Measurements from ENCODE around the gene PAQR3. TPM values are rescaled to one million over a fixed set of nuclear protein-coding genes. Genes with fewer than 3 reads are reported as not detected.

The PAQR3 gene, protein sequence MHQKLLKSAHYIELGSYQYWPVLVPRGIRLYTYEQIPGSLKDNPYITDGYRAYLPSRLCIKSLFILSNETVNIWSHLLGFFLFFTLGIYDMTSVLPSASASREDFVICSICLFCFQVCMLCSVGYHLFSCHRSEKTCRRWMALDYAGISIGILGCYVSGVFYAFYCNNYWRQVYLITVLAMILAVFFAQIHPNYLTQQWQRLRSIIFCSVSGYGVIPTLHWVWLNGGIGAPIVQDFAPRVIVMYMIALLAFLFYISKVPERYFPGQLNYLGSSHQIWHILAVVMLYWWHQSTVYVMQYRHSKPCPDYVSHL
- 11.7 and 46.0 TPM in 2 replicates for total RNA-seq (2014; rRNA removed; shearing (Covaris generic); ENCODE audit: low replicate concordance)

DNA sequence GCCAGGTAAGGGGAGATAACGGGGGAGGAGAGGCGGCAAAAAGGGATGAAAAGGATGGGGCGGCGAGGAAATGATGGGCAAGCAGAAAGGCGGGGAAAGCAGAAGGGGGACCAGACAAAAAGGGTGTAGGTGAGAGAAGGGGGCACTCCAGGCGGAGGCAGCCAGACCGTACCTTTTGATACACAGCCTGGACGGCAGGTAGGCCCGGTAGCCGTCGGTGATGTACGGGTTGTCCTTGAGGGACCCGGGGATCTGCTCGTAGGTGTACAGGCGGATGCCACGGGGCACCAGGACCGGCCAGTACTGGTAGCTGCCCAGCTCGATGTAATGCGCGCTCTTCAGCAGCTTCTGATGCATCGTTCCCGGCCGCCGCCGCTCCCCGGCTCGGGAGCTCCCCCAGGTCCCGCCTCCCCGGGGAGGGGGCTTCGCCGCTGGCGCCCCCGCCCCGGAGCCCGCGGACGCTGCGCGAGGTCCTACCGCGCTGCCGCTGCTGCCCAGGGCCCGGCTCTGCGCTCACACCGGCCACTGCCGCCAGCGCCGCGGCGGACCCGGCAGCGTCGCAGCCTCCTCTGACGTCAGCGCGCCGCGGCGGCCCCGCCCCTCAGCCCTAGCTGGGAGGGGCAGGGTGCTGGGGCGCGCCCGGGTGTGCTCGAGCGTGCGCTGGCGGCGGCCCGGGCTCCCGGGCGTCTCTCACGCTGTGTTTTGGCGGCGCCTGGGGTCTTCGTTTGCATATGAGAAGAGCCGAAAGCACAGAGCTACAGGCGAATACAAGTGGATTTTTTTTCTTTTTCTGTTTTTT lies at the start of gene PAQR3:
Gene PAQR3 (minus strand): TSS at position 571 of the 799 bp plus-strand sequence. CDS start 214 bp downstream, at position 357.
- Histone ChIP-seq H3K4me2 (ENCODE audit: low read depth, low read length, poor library complexity, severe bottlenecking) (peak within 1 kb of the TSS; percentile 80), H2AFZ (ENCODE audit: low read length) (peak within 1 kb of the TSS; percentile 92), H3K27me3 (ENCODE audit: low read length) (no peaks in the 10 kb centered on the region), H3K27ac (ENCODE audit: low read length) (no peak within 1 kb of the TSS), H3K4me1 (ENCODE audit: low read length) (peaks cover 19% of the 10 kb centered on the region), H3K9me3 (ENCODE audit: low read length) (no peaks in the 10 kb centered on the region), H3K9ac (ENCODE audit: low read length) (peak within 1 kb of the TSS; percentile 76), H3K9me2 (replicated peaks; ENCODE audit: insufficient read depth, low read length) (no peaks in the 10 kb centered on the region), H3K79me2 (ENCODE audit: low read length) (peaks cover 39% of the 10 kb centered on the region), H3K36me3 (ENCODE audit: insufficient read depth, low read length) (no peaks in the 10 kb centered on the region), H4K20me1 (ENCODE audit: insufficient read depth, low read depth, low read length) (no peaks in the 10 kb centered on the region), H3K4me3 (ENCODE audit: low read length) (peak within 1 kb of the TSS; percentile 80)
- peak; percentile 87 for DNase-seq

GRCh38 chr4:78987683-78988082 lies 48.4 kb upstream of the PAQR3 start:
- H3K4me3 ChIP-seq (ENCODE audit: low read length): no peak overlapping the region
- no peaks in the 10 kb centered on the region for H3K79me2 ChIP-seq (ENCODE audit: low read length)
- H3K4me1 ChIP-seq (ENCODE audit: low read length): no peaks in the 10 kb centered on the region
- H3K9me2 ChIP-seq (replicated peaks; ENCODE audit: insufficient read depth, low read length): no peaks in the 10 kb centered on the region
- H3K36me3 ChIP-seq (ENCODE audit: insufficient read depth, low read length): no peaks in the 10 kb centered on the region
- no peaks in the 10 kb centered on the region for H4K20me1 ChIP-seq (ENCODE audit: insufficient read depth, low read depth, low read length)
- H3K4me2 ChIP-seq (ENCODE audit: low read depth, low read length, poor library complexity, severe bottlenecking): no peak overlapping the region
- no peak overlapping the region for H3K9ac ChIP-seq (ENCODE audit: low read length)
- DNase-seq: no peak
- H3K27me3 ChIP-seq (ENCODE audit: low read length): no peaks in the 10 kb centered on the region
- H3K9me3 ChIP-seq (ENCODE audit: low read length): no peaks in the 10 kb centered on the region
- no peak overlapping the region for H3K27ac ChIP-seq (ENCODE audit: low read length)
- H2AFZ ChIP-seq (ENCODE audit: low read length): no peak overlapping the region

- H3K27ac ChIP-seq (ENCODE audit: low read length): no peak overlapping the region
- H3K27me3 ChIP-seq (ENCODE audit: low read length): no peaks in the 10 kb centered on the region
- H3K36me3 ChIP-seq (ENCODE audit: insufficient read depth, low read length): no peaks in the 10 kb centered on the region
- no peak for DNase-seq
- H3K9me2 ChIP-seq (replicated peaks; ENCODE audit: insufficient read depth, low read length): no peaks in the 10 kb centered on the region
- no peaks in the 10 kb centered on the region for H3K4me1 ChIP-seq (ENCODE audit: low read length)
- H3K4me2 ChIP-seq (ENCODE audit: low read depth, low read length, poor library complexity, severe bottlenecking): no peak overlapping the region
- H3K79me2 ChIP-seq (ENCODE audit: low read length): no peaks in the 10 kb centered on the region
- H3K9me3 ChIP-seq (ENCODE audit: low read length): no peaks in the 10 kb centered on the region
- no peak overlapping the region for H3K9ac ChIP-seq (ENCODE audit: low read length)
- no peaks in the 10 kb centered on the region for H4K20me1 ChIP-seq (ENCODE audit: insufficient read depth, low read depth, low read length)
- no peak overlapping the region for H3K4me3 ChIP-seq (ENCODE audit: low read length)
- no peak overlapping the region for H2AFZ ChIP-seq (ENCODE audit: low read length)
Measured at GRCh38 chr4:78984593-78984992, 45.4 kb upstream of the PAQR3 start.

- no peaks in the 10 kb centered on the region for H3K27me3 ChIP-seq (ENCODE audit: low read length)
- H3K27ac ChIP-seq (ENCODE audit: low read length): no peak overlapping the region
- H3K9me3 ChIP-seq (ENCODE audit: low read length): no peaks in the 10 kb centered on the region
- H3K4me3 ChIP-seq (ENCODE audit: low read length): no peak overlapping the region
- no peaks in the 10 kb centered on the region for H3K36me3 ChIP-seq (ENCODE audit: insufficient read depth, low read length)
- no peaks in the 10 kb centered on the region for H4K20me1 ChIP-seq (ENCODE audit: insufficient read depth, low read depth, low read length)
- no peaks in the 10 kb centered on the region for H3K4me1 ChIP-seq (ENCODE audit: low read length)
- no peak overlapping the region for H3K4me2 ChIP-seq (ENCODE audit: low read depth, low read length, poor library complexity, severe bottlenecking)
- H2AFZ ChIP-seq (ENCODE audit: low read length): no peak overlapping the region
- no peak for DNase-seq
- H3K9me2 ChIP-seq (replicated peaks; ENCODE audit: insufficient read depth, low read length): no peaks in the 10 kb centered on the region
- H3K79me2 ChIP-seq (ENCODE audit: low read length): no peaks in the 10 kb centered on the region
- no peak overlapping the region for H3K9ac ChIP-seq (ENCODE audit: low read length)
Measured at GRCh38 chr4:78975865-78976264, 36.6 kb upstream of the PAQR3 start.

DNA sequence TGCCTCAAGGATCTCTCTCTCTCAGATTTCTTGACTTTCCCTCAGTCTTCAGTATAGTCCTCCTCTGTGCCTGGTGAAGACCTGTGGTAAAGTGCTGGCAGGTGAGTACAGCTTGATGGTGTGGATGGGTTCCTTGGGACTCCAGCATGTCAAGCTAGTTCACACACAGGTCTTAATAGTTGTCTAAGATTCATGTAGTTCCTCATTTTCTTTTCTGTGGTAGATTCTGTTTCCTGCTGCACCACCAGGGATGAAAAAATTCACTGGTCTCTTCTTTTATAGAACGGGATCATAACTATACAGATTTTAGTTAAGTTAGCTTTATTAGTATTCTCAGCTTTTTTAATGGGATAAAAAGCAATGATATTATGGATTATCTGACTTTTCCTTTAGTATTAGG lies 32.5 kb upstream of the PAQR3 start:
- H3K4me2 ChIP-seq (ENCODE audit: low read depth, low read length, poor library complexity, severe bottlenecking): no peak overlapping the region
- H4K20me1 ChIP-seq (ENCODE audit: insufficient read depth, low read depth, low read length): no peaks in the 10 kb centered on the region
- no peaks in the 10 kb centered on the region for H3K9me2 ChIP-seq (replicated peaks; ENCODE audit: insufficient read depth, low read length)
- H3K36me3 ChIP-seq (ENCODE audit: insufficient read depth, low read length): no peaks in the 10 kb centered on the region
- H3K4me3 ChIP-seq (ENCODE audit: low read length): no peak overlapping the region
- H3K9ac ChIP-seq (ENCODE audit: low read length): no peak overlapping the region
- no peak for DNase-seq
- H3K79me2 ChIP-seq (ENCODE audit: low read length): no peaks in the 10 kb centered on the region
- no peaks in the 10 kb centered on the region for H3K27me3 ChIP-seq (ENCODE audit: low read length)
- H3K4me1 ChIP-seq (ENCODE audit: low read length): no peaks in the 10 kb centered on the region
- no peak overlapping the region for H2AFZ ChIP-seq (ENCODE audit: low read length)
- no peaks in the 10 kb centered on the region for H3K9me3 ChIP-seq (ENCODE audit: low read length)
- H3K27ac ChIP-seq (ENCODE audit: low read length): no peak overlapping the region

GRCh38 chr4:78971326-78971725 lies 32.1 kb upstream of the PAQR3 start:
- H3K9ac ChIP-seq (ENCODE audit: low read length): no peak overlapping the region
- H4K20me1 ChIP-seq (ENCODE audit: insufficient read depth, low read depth, low read length): no peaks in the 10 kb centered on the region
- no peaks in the 10 kb centered on the region for H3K36me3 ChIP-seq (ENCODE audit: insufficient read depth, low read length)
- H3K4me3 ChIP-seq (ENCODE audit: low read length): no peak overlapping the region
- no peak overlapping the region for H3K27ac ChIP-seq (ENCODE audit: low read length)
- no peak overlapping the region for H3K4me2 ChIP-seq (ENCODE audit: low read depth, low read length, poor library complexity, severe bottlenecking)
- H3K9me2 ChIP-seq (replicated peaks; ENCODE audit: insufficient read depth, low read length): no peaks in the 10 kb centered on the region
- H3K27me3 ChIP-seq (ENCODE audit: low read length): no peaks in the 10 kb centered on the region
- no peaks in the 10 kb centered on the region for H3K4me1 ChIP-seq (ENCODE audit: low read length)
- H3K79me2 ChIP-seq (ENCODE audit: low read length): no peaks in the 10 kb centered on the region
- DNase-seq: no peak
- H2AFZ ChIP-seq (ENCODE audit: low read length): no peak overlapping the region
- H3K9me3 ChIP-seq (ENCODE audit: low read length): no peaks in the 10 kb centered on the region

DNA sequence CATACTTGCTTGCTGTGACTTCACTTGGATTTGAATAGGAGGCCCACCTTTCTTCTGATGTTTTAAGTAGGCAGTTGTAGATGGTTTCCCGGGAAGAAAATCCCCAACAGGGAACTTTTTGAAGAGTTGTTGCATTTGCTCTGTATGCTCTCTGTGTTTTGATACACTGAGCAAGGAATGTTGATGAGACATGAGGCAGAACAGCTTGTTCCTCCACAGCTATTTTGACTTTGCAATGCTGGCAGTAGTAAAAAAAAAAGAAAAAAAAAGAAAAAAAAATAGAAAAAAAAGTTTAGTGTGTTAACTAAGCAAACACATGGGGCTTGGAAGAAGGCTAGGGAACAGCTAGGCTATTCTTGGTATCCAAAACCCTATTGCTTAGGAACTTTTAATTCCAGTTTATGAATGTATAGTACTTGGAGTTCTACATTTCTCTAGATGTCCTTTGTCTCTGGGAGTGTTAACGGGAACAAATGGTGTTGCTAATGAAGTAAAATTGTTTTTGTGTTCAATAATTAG lies 23.4 kb upstream of the PAQR3 start:
- Histone ChIP-seq H3K36me3 (ENCODE audit: insufficient read depth, low read length) (no peaks in the 10 kb centered on the region), H3K27me3 (ENCODE audit: low read length) (no peaks in the 10 kb centered on the region), H3K27ac (ENCODE audit: low read length) (no peak overlapping the region), H3K9ac (ENCODE audit: low read length) (no peak overlapping the region), H3K79me2 (ENCODE audit: low read length) (no peaks in the 10 kb centered on the region), H4K20me1 (ENCODE audit: insufficient read depth, low read depth, low read length) (no peaks in the 10 kb centered on the region), H3K9me3 (ENCODE audit: low read length) (no peaks in the 10 kb centered on the region), H3K9me2 (replicated peaks; ENCODE audit: insufficient read depth, low read length) (no peaks in the 10 kb centered on the region), H2AFZ (ENCODE audit: low read length) (no peak overlapping the region), H3K4me1 (ENCODE audit: low read length) (no peaks in the 10 kb centered on the region), H3K4me2 (ENCODE audit: low read depth, low read length, poor library complexity, severe bottlenecking) (no peak overlapping the region), H3K4me3 (ENCODE audit: low read length) (no peak overlapping the region)
- no peak for DNase-seq

DNA sequence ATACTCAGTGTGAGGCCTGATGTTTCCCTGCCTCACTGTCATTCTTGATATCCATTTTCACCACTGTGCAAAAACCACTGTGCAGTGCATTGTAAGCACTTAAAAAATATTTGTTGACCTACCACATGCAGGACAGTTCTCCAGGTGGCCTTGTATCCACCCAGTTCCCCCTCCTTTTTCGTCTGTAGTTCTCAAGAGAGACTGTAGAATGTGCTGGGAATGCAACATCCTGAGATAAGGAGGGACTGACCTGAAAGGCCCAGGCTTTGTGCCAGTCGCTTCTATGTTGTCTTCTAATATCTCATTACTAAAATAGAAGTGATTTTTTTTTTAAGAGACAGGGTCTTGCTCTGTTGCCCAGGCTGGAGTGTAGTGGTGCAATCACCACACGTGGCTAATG lies 21.7 kb upstream of the PAQR3 start:
- H3K36me3 ChIP-seq (ENCODE audit: insufficient read depth, low read length): no peaks in the 10 kb centered on the region
- no peaks in the 10 kb centered on the region for H3K27me3 ChIP-seq (ENCODE audit: low read length)
- no peaks in the 10 kb centered on the region for H3K4me1 ChIP-seq (ENCODE audit: low read length)
- H3K9me3 ChIP-seq (ENCODE audit: low read length): no peaks in the 10 kb centered on the region
- H3K4me2 ChIP-seq (ENCODE audit: low read depth, low read length, poor library complexity, severe bottlenecking): no peak overlapping the region
- no peaks in the 10 kb centered on the region for H3K79me2 ChIP-seq (ENCODE audit: low read length)
- H2AFZ ChIP-seq (ENCODE audit: low read length): no peak overlapping the region
- no peaks in the 10 kb centered on the region for H3K9me2 ChIP-seq (replicated peaks; ENCODE audit: insufficient read depth, low read length)
- no peak overlapping the region for H3K9ac ChIP-seq (ENCODE audit: low read length)
- no peaks in the 10 kb centered on the region for H4K20me1 ChIP-seq (ENCODE audit: insufficient read depth, low read depth, low read length)
- H3K27ac ChIP-seq (ENCODE audit: low read length): no peak overlapping the region
- DNase-seq: no peak
- H3K4me3 ChIP-seq (ENCODE audit: low read length): no peak overlapping the region

Data from Karpas-422 (cell line).